Osteoblast (primary cell): ENCODE measurements around the gene PIP4K2C. TPM values are rescaled to one million over a fixed set of nuclear protein-coding genes. Genes with fewer than 3 reads are reported as not detected.

Source experiments
- DNase-seq: peaks from one replicate; pipeline ENCODE4 v3.0.0; 2011; ENCODE audit warnings: low spot score, mixed read lengths; ENCODE audit not compliant: insufficient read length; ENCODE audit errors: missing footprints
- H2AFZ ChIP-seq: 2 replicates; pipeline ENCODE4 v1.6.0; 2011; ENCODE audit warnings: mild to moderate bottlenecking, low read length
- H3K27ac ChIP-seq: 2 replicates; pipeline ENCODE4 v1.5.1; 2011; ENCODE audit warnings: mild to moderate bottlenecking, low read depth, low read length, moderate library complexity
- H3K27me3 ChIP-seq: 2 replicates; pipeline ENCODE4 v1.6.0; 2012; ENCODE audit warnings: mild to moderate bottlenecking, control low read depth, inconsistent platforms, low read length, moderate library complexity; ENCODE audit not compliant: insufficient read depth
- H3K36me3 ChIP-seq: 2 replicates; pipeline ENCODE4 v1.5.1; 2011; ENCODE audit warnings: mild to moderate bottlenecking, low read length, control low read depth, moderate library complexity; ENCODE audit not compliant: insufficient read depth
- H3K4me1 ChIP-seq: 2 replicates; pipeline ENCODE4 v1.5.1; 2011; ENCODE audit warnings: mild to moderate bottlenecking, low read length, control low read depth, moderate library complexity; ENCODE audit not compliant: insufficient read depth
- H3K4me2 ChIP-seq: 2 replicates; pipeline ENCODE4 v1.6.0; 2011; ENCODE audit warnings: mild to moderate bottlenecking, low read length; ENCODE audit not compliant: insufficient read depth
- H3K4me3 ChIP-seq: fragments of 200-600 bp; sonication (generic); 3 replicates; pipeline ENCODE4 v1.5.1; 2012; ENCODE audit warnings: mild to moderate bottlenecking, low read length, inconsistent platforms; ENCODE audit not compliant: insufficient read depth
- H3K79me2 ChIP-seq: 2 replicates; pipeline ENCODE4 v1.6.0; 2012; ENCODE audit warnings: mild to moderate bottlenecking, low read length, control low read depth, inconsistent platforms; ENCODE audit not compliant: insufficient read depth
- H3K9me3 ChIP-seq: 2 replicates; pipeline ENCODE4 v1.5.1; 2011; ENCODE audit warnings: low read depth, low read length, control low read depth
- H4K20me1 ChIP-seq: 2 replicates; pipeline ENCODE4 v1.6.0; 2012; ENCODE audit warnings: mild to moderate bottlenecking, low read length, control low read depth; ENCODE audit not compliant: insufficient read depth
- total RNA-seq: library from RNA; depleted of rRNA; stranded (reverse); fragments of >200 nt; gene quantifications from 2 replicates; pipeline ENCODE4 v1.2.3, GENCODE V29; 2012
- TF ChIP-seq, protein P1 (sequence below): IDR thresholded peaks from 2 replicates; pipeline ENCODE4 v1.5.1; 2011; ENCODE audit warnings: mild to moderate bottlenecking, low read depth, low read length, moderate library complexity; ENCODE audit errors: extremely low read depth

Gene PIP4K2C
- total RNA-seq, 1 donor, result 36.6 TPM

DNA sequence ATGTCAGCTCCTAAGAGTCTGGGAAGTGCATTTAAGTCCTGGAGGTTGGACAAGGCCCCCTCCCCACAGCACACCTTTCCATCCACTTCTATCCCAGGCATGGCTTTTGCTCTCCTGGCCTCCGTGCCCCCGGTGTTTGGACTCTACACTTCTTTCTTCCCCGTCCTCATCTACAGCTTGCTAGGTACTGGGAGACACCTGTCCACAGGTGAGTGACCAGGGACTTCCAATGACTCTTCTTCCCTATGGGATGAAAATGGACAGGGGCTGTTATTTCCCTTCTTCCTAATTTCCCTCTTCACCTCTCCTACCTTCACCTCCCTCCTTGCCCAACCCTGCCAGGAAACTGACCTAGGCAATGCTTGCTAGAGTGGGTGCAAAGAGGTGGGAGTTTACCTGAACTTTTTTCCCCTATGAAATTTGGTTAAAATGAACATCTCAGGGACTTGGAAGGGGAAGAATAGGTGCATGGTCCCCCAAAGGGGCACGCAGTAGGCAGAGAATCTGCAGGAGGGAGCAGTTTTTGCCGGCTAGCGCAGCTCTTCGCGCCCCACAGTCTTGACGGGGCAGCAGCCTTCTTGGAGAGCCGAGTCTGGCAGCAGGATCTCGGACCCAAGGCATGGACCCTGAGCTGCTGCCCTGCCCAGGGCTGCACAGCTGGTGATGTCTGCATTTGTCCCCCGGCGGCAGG lies 29.4 kb downstream of the PIP4K2C start:
- Histone ChIP-seq H3K36me3 (peaks cover 7% of the 10 kb centered on the region), H3K4me1 (peaks cover 15% of the 10 kb centered on the region), H3K27me3 (peaks cover 45% of the 10 kb centered on the region), H2AFZ (no peak overlapping the region), H3K4me2 (no peak overlapping the region), H3K9me3 (no peaks in the 10 kb centered on the region), H3K27ac (no peak overlapping the region), H4K20me1 (no peaks in the 10 kb centered on the region), H3K4me3 (no peak overlapping the region), H3K79me2 (no peaks in the 10 kb centered on the region)
- TF ChIP-seq, protein P1, sequence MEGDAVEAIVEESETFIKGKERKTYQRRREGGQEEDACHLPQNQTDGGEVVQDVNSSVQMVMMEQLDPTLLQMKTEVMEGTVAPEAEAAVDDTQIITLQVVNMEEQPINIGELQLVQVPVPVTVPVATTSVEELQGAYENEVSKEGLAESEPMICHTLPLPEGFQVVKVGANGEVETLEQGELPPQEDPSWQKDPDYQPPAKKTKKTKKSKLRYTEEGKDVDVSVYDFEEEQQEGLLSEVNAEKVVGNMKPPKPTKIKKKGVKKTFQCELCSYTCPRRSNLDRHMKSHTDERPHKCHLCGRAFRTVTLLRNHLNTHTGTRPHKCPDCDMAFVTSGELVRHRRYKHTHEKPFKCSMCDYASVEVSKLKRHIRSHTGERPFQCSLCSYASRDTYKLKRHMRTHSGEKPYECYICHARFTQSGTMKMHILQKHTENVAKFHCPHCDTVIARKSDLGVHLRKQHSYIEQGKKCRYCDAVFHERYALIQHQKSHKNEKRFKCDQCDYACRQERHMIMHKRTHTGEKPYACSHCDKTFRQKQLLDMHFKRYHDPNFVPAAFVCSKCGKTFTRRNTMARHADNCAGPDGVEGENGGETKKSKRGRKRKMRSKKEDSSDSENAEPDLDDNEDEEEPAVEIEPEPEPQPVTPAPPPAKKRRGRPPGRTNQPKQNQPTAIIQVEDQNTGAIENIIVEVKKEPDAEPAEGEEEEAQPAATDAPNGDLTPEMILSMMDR, result no peak
- DNase-seq, result peak; percentile 79

DNA sequence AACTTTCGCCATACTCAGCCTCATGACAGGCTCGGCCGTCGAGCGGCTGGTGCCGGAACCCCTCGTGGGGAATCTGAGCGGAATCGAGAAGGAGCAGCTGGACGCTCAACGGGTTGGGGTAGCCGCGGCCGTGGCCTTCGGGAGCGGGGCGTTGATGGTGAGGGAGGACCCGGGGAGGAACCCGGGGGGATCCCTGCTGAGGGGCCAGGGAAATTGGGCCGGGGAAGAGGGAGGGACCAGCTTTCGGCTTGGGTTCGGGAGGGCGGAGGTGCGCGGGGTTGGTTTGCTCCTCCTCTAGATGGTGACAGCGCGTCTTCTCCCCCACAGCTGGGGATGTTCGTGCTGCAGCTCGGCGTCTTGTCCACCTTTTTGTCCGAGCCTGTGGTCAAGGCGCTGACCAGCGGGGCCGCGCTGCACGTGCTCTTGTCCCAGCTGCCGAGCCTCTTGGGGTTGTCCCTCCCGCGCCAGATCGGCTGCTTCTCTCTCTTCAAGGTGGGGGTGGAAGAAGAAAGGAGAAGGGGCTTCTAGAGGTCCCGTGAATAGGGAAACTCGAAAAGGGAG lies 30.0 kb downstream of the PIP4K2C start:
- TF ChIP-seq, protein P1, result no peak
- Histone ChIP-seq H4K20me1 (no peaks in the 10 kb centered on the region), H3K4me2 (peak overlapping the region; percentile 86), H3K27ac (no peak overlapping the region), H3K27me3 (peaks cover 47% of the 10 kb centered on the region), H3K4me1 (peaks cover 14% of the 10 kb centered on the region), H2AFZ (peak overlapping the region; percentile 41), H3K36me3 (peaks cover 3% of the 10 kb centered on the region), H3K79me2 (no peaks in the 10 kb centered on the region), H3K9me3 (no peaks in the 10 kb centered on the region), H3K4me3 (peak overlapping the region; percentile 67)
- DNase-seq, result peak; percentile 87

DNA sequence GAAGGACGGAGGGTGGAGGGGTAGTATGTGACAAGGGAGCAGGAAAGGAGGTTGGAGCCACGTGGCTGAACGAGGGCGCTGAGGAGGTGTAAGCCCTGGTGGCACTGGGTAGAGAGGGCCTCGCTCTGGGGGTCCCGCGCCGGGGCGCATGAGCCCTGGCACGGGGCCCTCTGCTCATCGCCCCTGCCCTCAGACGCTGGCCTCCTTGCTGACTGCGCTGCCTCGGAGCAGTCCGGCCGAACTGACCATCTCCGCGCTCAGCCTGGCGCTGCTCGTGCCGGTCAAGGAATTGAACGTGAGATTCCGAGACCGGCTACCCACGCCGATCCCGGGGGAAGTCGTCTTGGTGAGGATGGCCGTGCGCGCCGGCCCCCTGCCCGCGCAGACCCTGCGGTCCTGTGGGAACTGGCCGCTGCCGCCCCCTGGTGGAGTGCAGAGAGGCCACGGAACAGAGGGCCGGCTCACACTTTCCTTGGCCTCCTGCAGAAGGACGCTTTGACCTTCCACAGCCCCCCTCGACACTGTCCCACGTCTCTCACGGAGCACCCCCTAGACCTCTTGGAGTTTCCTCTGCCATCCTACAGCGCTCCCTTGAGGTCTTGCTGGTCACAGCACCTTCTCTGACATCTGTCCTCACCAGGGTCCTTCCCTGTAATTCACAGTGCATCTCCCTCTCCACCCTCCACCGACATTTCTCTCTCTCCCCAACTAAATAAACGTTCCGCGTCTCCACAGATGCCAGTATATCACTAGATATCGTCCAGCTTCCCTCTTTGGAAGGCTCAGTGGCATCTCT lies 30.7 kb downstream of the PIP4K2C start:
- peak overlapping the region; percentile 41 for H2AFZ ChIP-seq
- H4K20me1 ChIP-seq, result no peaks in the 10 kb centered on the region
- H3K27ac ChIP-seq, result no peak overlapping the region
- peak overlapping the region; percentile 67 for H3K4me3 ChIP-seq
- H3K79me2 ChIP-seq, result no peaks in the 10 kb centered on the region
- peaks cover 48% of the 10 kb centered on the region for H3K27me3 ChIP-seq
- peak overlapping the region; percentile 86 for H3K4me2 ChIP-seq
- no peaks in the 10 kb centered on the region for H3K9me3 ChIP-seq
- H3K4me1 ChIP-seq, result peaks cover 7% of the 10 kb centered on the region
- TF ChIP-seq, protein P1, result peak; percentile 77
- peaks cover 2% of the 10 kb centered on the region for H3K36me3 ChIP-seq
- DNase-seq, result peak; percentile 98
